Glomerular visceral epithelial cell (primary cell): ENCODE results near the gene UBE2V1.
A peak's percentile ranks its signal among the peaks of the same experiment; 100 is the strongest.
"Not testable (repeated sequence)": the region's sequence is repeated elsewhere in the genome, so short reads cannot be mapped to it uniquely, and the experiment has no call there.

ENCODE experiments used
- DNase-seq: peaks from one replicate; pipeline ENCODE4 v3.0.0-alpha.2; 2016; ENCODE audit errors: extremely low spot score

Gene UBE2V1

DNA sequence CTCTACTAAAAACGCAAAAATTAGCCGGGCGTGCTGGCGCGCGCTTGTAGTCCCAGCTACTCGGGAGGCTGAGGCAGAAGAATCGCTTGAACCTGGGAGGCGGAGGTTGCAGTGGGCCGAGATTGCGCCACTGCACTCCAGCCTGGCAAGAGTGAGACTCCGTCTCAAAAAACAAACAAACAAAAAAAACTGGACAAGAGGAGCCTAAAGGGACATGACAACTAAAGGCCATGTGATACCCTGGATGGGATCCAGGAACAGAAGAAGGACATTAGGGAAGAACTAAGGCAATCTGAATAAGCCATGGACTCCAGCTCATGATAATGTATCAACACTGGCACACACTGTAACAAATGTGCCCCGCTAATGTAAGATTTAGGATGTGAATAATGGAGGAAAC lies 24.8 kb upstream of the UBE2V1 start:
- not testable (repeated sequence) for DNase-seq

GRCh38 chr20:50136822-50137599 lies 24.1 kb upstream of the UBE2V1 start:
- no peak for DNase-seq

DNA sequence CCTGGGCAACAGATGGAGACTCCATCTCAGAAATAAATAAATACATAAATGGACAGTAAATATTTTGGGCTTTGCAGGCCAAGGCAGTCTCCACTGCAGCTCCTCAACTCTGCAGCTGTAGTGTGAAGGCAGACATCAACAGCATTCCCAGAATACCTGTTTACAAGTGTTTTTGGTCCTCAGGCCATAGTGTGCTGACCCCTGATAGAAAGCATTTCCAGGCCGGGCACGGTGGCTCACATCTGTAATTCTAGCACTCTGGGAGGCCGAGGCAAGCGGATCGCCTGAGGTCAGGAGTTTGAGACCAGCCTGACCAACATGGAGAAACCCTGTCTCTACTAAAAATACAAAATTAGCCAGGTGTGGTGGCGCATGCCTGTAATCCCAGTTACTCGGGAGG lies 22.2 kb upstream of the UBE2V1 start:
- not testable (repeated sequence) for DNase-seq

DNA sequence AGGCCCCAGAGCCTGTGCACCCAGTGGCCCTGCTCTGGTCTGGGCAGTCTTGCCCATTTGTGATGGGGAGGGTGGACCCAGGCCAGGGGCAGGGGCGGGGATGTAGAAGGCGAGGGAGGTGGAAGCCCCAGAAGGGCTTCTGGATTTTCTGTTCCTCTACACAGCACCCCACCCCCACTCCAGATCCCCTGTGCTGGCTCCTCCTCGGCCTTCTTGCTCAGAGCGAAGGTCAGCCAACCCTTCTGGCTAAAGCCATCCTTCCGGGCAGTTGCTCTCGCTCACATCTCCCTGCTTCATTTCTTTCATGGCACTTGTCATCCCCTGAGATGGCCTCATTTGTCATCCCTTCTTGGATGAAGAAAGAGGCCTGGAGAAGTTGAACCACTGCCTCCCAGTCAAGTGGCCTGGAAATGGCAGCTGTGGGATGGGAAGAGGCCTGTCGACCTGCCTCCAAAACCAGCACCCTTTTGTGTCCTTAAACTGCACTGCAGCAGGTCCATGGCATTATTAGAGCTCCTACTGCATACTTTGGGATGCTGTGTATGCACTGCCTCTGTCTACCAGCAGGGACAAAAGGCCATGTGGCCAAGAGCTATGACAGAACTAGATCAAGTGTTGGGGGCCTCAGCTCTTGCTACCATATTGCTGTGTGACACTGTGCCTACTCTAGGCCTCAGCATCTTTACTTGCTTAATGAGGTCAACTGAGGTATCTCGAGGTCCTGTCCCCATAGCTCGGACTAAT lies 20.7 kb upstream of the UBE2V1 start:
- no peak for DNase-seq

DNA sequence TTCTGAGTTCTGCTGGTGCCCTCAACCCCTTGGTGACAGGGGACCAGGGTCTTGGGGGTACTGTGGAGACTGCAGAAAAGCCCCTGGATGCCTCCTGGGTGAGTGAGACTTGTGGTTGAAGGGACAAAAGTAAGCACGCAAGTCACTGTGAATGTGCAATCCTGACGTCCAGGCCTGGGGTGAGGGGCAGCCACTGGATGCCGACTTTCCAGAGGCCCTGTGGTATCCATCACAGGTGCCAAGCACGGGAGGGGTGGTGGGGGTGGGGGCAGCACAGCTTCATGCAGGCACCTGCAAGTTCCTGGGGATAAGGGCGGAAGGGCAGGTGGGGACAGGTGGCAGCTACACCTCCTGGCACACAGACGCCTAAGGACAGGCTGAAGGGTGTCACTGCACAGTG lies 20.1 kb upstream of the UBE2V1 start:
- DNase-seq: no peak

- DNase-seq: no peak
Observed at GRCh38 chr20:50130995-50131394, 18.0 kb upstream of the UBE2V1 start.

- no peak for DNase-seq
Observed at GRCh38 chr20:50130356-50130723, 17.4 kb upstream of the UBE2V1 start.

DNA sequence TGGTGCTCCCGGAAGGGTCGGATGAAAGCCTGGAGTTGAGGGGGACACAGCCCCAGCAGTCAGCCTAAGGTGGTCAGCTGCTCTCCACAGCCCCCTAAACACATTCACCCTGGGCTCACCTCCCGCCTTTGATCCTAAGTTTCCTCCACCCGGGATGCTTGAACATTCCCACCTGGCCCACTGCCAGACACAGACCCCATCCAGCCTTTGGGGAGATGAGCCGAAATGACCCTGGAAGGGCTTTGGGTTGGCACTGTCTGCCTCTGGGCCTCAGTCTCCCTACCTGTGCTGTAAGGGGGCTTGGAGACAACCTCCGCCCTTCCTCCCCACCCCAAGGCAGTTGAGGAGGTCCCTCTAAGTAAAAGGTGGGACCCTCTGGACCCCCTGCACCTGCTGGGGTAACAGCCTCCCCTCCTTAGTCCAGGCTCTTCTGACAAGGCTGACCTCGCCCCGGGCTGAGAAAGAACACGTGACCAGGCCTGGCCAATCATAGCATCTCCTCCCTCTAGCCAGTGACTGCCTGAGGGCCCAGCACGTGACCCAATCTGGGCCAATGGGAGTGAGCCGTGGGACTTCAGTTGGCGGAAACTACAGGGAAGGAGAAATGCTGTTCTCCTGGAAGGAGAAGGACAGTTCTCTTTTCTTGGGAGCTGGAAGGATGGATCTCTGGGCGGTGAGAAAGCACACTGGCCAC lies 16.9 kb upstream of the UBE2V1 start:
- no peak for DNase-seq

GRCh38 chr20:50128520-50128905 lies 15.6 kb upstream of the UBE2V1 start:
- DNase-seq: no peak

DNA sequence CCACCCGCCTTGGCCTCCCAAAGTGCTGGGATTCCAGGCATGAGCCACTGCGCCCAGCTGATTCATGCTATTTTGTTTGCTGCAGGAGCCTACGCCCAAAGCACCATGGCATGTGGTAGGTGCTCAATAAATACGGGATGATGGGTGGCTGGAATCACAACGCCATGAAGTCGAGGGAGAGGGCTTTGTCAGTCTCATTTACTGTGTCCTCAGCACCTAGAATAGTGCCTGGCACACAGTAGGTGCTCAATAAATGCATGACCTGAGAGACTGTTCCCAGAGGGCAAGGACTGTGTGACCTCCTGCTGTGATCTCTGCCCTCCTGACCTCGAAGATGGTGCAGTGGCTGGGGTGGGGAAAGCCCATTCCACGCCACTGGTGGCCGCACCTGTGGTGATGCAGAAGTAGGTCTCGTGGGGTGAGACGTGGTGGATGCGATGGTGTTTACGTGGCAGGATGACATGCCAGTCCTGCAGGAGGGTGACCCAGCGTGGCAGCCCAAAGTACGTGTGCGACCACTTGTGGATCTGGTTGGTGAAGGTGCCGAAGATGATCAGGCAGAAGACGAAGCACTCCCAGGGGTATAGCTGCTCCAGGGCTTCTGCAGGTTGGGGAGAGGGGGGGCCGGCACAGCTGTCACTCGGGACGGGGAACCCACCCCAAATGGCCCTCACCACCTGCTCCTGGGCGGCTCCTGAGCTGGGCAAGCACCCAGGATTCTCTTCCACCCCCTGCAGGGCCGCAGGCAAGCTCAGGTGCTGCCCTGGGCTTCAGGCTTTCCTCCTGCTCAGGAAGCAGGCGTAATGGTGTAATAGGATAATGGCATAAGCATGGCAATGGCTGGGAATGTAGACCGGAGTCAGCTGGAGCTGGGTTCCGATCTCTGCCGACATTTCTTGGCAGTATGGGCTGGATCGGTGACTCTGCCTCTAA lies 14.9 kb upstream of the UBE2V1 start:
- no peak for DNase-seq

DNA sequence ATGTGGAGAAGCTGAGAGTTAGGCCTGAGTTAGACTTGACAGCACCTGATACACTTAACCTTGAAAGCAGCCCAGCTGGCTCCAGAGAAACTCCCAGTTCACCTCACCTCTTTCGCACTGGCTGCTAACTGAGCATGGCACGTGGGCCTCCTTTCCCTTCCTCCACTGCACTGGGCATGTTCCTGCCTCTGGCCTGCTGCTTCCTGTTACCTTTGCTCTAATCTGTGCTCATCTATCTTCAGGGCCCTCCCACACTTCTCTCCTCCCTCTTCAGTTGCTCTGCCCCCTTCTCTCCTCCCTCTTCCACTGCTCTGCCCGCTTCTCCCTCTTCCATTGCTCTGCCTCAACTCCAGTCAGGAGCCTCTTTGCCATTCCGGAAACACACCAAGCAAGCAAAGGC lies 13.7 kb upstream of the UBE2V1 start:
- no peak for DNase-seq

DNA sequence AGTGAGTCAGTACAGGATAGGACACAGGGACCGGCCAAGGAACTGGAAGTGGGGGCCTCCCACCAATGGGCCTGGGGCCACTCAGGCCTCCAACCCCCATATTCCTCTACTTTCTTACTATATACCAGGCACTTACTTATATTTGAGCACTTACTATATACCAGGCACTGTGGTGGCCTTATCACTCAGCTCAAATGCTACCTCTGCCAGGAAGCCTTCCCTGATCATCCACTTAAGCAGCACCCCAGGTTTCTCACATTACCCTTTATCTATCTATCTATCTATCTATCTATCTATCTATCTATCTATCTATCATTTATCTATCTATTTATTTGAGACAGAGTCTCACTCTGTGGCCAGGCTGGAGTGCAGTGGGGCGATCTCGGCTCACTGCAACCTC lies 12.3 kb upstream of the UBE2V1 start:
- DNase-seq: no peak

- no peak for DNase-seq
Observed at GRCh38 chr20:50124496-50124895, 11.5 kb upstream of the UBE2V1 start.

DNA sequence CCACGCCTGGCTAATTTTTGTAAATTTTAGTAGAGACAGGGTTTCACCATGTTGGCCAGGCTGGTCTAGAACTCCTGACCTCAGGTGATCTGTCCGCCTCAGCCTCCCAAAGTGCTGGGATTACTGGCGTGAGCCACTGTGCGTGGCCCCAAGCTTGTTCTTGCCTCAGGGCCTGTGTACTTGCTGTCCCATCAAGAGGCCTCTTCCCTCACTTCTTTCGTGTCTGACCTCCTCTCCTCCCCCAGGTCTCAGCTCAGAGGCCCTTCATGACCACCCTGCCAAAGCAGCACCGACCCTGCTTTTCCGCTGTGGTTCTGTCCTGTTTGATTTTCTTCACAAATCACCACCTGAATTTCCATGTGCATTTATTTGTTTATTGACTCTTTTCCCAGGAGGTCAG lies 10.5 kb upstream of the UBE2V1 start:
- DNase-seq: no peak

DNA sequence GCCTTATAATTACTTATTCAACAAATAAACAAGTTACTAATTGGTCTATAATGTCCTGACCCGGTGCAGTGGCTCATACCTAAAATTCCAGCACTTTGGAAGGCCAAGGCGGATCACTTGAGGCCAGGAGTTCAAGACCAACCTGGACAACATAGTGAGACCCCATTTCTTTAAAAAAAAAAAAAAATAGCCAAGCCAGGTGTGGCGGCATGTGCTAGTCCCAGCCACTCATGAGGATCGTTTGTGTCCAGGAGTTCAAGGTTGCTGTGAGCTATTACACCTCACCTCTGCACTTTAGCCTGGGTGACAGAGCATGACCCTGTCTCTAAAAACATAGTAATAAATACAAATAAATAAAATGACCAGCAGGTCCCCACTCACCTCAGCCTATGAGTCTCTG lies 9.8 kb upstream of the UBE2V1 start:
- no peak for DNase-seq

GRCh38 chr20:50121858-50122271 lies 8.9 kb upstream of the UBE2V1 start:
- no peak for DNase-seq

DNA sequence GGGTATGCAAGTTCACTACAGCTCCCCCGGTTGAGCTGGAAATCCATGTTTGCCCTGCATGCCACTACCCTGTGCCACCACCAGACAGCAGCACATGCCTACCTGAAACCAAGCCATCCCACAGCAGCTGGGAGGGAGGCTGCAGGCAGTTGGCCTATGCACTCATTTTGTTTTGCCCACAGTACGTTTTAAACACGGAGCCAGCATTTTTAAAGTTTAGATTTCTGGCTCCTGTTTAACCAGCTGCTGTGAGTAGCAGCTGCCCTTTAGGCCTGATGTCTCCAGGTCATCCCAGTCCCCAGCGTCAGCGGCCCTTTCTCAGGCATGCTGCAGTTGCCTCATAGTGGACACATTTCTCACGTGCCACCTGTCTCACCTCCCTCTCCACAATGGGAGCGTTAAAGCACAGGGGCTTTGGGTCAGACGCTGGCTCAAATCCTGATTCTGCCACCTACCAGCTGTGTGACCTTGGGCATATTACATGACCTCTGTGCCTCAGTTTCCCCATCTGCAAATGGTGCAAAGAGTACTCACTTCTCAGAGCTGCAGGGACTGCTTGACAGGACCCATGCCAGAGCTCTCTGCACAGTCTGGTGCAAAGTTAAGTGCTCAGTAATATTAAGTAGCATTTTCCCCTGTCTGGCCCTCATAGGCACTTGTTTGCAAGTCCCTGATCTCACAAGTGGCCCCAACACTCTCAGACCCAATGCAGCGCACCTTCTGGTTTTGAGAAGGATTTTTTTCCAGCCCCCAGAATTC lies 8.2 kb upstream of the UBE2V1 start:
- DNase-seq: peak; percentile 80

- DNase-seq: no peak
Observed at GRCh38 chr20:50118203-50118602, 5.3 kb upstream of the UBE2V1 start.

GRCh38 chr20:50116368-50116999 lies 3.5 kb upstream of the UBE2V1 start:
- DNase-seq: no peak

- peak; percentile 97 for DNase-seq
Observed at GRCh38 chr20:50115591-50116367, 2.8 kb upstream of the UBE2V1 start.
